NCI-H2196 (cell line): ENCODE measurements around the gene CHD5.

Experiments
- DNase-seq: peaks from one replicate; lab custom pipeline; 2025; ENCODE audit not compliant: unreplicated experiment; lab: John Stamatoyannopoulos, UW

The CHD5 gene

DNA sequence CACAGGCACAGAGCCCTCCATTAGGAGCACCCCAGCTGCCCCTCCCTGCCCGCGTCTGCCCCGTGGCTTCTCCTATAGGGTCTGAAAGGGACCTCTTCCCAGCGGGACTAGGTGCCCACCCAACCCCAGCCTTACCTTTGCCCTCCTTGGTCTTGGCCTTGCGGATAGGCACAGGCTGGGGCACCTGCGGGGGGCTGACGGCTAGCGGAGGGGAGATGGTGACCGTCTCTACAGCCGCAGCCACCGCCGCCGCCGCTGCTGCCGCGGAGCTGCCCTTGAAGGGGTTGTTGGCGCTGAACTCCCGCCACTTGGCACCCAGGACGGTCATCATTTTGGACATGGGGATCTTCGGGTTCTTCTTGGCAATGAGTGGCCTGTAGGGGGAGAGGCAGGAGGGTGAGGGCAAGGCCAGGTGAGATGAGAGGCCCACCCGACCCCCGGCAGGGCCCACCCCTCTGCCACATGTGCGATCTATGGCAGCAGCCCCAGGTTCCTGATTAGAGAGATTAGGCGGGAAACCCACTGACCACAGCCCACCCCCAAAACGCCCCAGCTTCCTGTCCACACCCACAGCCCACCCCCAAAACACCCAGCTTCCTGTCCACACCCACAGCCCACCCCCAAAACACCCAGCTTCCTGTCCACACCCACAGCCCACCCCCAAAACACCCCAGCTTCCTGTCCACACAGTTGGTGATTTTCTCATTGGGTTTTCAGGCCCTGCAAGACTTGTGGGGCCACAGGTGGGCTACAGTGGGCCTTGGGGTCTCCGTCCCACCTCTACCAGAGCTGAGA is 25.4 kb downstream of the CHD5 start:
- DNase-seq = no peak

GRCh38 chr1:6152882-6153281 is 27.2 kb downstream of the CHD5 start:
- no peak for DNase-seq

- no peak for DNase-seq
These were observed 27.9 kb downstream of the CHD5 start for GRCh38 chr1:6152181-6152580.

DNA sequence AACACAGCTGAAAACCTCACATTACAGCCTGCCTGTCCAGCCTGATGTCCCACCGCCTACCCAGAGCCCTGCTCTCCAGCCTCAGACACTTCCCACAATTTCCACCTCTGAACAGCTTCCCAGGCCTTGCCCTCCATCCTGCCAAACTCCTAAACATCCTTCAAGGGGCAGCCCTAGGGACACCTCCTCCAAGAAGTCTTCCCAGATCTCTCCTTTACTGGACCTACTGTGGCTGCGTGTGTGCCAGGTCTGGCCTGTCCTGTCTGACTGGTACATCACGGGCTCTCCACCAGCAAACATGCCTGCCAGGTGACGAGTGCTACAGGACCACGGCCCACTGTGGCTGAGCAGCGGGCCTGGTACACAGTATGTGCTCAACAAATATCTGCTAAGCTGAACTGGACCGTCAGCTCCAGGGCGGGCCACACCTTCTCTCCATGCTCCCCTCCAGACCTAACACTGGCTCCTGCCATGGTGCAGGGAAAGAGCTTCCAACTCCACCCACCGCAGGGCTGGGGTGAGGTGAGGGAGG is 28.8 kb downstream of the CHD5 start:
- DNase-seq = no peak

DNA sequence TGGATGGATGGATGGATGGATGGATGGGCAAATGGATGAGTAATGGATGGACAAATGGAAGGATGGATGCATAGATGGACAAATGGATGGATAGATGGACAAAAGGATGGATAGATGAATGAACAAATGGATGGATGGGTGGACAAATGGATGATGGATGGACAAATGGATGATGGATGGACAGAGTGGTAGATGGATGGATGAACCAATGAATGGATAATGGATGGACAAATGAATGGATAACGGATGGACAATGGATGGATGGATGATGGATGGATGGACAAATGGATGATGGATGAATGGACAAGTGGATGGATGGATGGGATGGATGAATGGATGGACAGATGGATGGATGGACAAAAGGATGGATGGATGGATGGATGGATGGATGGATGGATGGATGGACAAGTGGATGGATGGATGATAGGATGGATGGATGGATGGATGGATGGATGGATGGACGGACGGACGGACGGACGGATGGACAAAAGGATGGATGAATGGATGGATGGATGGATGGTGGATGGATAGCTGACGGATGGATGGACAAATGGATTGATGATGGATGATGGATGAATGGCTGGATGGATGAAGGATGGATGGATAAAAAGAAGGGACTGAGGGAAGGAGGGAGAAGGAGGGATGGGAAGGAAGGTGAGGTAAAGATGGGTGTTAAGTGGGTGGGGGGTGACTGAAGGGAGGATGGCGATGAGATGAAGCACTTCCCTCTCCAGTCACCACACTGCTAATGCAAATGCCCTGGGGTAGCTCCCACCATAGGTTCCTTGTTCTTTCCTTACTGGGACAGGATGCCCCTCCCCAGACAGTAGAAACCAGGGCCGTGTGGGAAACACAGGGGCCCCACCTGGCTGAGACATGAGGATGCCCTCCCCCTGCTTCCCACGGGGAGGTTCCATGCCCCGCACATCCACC is 29.8 kb downstream of the CHD5 start:
- DNase-seq = no peak

GRCh38 chr1:6149597-6149996 is 30.5 kb downstream of the CHD5 start:
- DNase-seq = no peak

DNA sequence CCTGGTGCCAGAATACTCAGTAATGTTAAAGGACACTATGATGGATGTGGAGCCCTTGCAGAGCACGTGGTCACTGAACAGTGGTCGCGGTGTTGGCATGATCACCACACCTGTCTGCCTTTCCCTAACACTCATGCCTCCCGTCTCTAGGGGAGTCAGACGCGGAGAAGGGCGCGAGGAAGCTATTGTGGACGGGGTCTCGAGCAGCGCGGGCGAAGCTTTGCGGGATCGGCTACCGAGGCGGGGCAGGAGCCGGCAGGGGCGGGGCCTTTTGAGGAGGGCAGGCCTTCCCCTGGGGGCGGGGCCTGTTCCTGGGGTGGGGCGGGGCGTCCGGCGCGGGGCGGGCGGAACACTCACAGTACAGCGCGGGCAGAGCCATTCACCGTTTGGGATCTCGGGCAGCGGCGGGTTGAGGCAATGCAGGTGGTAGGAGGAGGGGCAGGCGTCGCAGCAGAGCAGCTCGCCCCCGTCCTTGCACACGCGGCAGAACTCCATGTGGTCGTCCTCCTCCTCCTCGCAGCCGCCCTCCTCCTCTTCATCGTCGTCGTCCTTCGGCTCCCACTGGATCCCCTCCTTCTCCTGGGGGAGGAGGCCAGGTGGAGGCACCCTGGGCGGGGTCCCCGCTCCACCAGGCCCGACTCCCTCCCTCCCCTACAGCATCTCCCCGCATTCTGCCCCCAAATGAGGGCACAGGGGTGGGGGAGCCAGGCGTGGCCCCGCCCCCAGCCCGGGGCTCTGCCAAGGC is 31.5 kb downstream of the CHD5 start:
- no peak for DNase-seq

DNA sequence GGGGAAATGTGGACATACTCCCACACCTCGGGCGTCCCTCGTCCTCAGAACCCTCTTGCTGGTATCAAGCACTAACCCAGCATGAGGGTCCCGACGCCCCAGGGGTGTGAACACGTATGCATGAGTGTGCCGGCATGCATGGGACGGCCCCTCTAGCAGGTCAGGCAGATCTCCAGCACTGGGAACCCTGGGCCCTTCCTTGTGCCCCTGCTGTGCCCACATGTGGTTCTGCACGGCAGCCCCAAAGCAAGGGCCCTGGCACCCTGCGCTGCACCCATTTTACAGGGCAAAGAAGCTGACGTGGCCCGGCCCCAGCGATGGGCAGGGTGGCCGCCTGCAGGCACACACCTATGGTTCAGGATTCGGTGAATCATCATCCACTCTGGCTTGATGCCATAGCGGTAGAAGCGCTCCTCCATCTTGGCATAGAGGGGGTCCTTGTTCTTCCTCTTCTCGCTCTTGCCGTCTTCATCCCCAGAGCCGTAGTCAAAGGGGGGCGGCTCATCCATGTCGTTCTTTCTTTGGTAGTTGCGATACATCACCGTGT is 34.2 kb downstream of the CHD5 start:
- DNase-seq = no peak

- no peak for DNase-seq
These were observed 34.7 kb downstream of the CHD5 start for GRCh38 chr1:6145396-6145750.

DNA sequence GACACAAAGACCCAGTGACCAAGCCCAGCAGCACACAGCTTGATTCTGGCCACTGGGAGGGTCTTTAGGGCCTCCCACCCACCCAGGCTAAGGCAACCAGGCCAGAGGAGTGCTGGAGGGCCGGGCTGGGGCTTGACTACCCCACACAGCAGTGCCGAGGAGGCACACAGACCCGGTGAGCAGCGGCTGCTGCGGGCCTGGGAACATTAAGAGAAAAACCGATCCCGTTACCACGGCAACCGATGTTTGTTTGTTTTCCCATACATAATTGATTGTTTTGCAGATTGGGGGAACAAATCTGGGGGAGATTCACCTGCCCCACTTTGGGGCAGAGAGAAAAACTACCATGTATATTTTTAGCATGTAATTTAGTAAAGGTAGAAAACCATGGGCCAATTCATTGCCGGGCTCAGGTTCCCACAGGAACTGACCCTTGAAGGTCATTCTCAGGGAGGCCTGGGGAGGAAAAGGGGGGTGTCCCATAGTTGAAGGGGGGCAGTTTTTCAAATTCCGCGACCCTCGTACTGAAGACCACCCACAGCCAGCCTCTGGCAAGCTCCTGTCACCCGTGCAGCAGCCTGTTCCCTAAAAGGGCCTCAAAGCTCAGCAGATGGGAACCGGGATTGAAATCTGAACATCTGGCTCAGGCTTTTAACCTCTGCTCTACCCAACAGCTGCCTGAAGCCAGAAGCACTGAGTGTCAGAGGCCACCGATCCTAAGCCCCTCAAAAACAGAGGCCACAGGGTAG is 35.3 kb downstream of the CHD5 start:
- no peak for DNase-seq

- DNase-seq = no peak
These were observed 35.9 kb downstream of the CHD5 start for GRCh38 chr1:6144175-6144574.

GRCh38 chr1:6143395-6143794 is 36.7 kb downstream of the CHD5 start:
- DNase-seq = no peak

DNA sequence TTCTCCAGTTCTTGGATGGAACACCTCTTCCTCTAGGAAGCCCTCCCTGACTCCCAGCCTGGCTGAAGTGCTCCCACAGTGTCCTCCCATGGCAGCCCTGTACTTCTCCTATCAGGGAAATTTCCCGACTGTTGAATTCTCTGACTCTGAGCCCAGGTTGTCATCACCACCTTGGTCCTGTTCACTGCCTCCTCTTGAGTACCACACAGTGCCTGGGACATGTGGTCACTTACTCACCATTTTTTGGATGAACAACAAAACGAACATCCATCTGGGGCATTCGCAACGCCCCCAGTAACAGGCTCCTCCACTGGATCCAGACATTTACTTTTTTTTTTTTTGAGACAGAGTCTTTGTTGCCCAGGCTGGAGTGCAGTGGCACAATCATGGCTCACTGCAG is 37.4 kb downstream of the CHD5 start:
- no peak for DNase-seq

DNA sequence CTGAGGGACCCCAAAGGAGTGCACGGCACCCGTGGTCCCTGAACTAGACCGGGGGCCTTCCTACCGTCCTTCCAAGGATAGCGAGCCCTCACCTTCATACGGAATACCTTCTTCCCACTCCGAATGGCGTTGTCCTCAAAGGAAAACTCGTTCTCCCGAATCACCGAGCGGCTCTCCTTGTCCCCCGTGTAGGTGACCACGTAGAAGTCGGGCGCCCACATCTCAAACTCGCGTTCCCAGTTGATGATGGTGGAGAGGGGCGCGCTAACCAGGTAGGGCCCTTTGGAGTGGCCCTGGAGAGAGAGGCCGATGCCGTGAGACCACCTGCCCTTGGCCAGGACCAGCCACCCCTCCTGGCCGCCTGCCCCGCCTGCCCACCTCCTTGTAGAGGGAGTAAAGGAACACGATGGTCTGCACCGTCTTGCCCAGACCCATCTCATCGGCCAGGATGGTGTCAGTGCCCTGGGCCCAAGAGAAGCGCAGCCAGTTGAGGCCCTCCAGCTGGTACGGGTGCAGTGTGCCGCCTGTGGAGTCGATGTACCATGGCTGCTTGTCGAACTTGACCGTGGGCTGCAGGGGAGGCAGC is 38.0 kb downstream of the CHD5 start:
- no peak for DNase-seq

DNA sequence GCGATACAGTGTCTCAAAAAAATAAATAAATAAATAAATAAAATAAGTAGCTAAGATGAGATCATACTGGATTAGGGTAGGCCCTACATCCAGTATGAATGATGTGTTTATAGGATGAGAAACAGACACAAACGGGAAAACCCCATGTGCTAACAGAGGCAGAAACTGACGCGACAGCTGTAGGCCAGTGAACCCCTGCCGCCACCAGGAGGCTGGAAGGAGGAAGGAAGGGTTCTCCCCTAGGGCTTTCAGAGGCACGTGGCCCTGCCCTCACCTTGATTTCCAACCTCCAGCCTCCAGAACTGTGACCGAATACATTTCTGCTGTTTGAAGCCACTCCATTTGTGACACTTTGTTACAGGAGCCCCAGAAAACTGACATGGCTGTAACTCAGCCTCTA is 38.5 kb downstream of the CHD5 start:
- DNase-seq = no peak

GRCh38 chr1:6140413-6140812 is 39.7 kb downstream of the CHD5 start:
- DNase-seq = no peak

DNA sequence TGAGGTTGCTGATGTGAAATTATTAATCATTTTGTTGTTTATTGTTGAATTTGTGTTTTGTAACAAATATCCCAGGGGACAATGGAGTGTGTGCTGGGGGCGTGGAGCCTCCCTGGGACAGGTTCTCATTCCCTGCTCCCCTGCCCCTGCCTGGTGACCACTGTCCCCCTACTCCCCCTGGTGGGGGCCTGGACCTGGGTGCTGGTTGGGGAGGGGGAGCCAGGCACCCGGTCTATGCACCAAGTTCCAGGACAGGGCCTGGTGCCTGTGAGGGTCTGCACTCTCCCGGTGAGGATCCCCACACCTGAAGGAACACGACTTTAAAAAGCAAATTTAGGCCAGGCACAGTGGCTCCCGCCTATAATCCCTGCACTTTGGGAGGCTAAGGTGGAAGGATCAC is 42.4 kb downstream of the CHD5 start:
- DNase-seq = no peak

GRCh38 chr1:6136516-6137220 is 43.5 kb downstream of the CHD5 start:
- DNase-seq = no peak

GRCh38 chr1:6134741-6135510 is 45.2 kb downstream of the CHD5 start:
- DNase-seq = no peak
